ENCODE data around the gene NR0B1. TPM values are rescaled to one million over a fixed set of nuclear protein-coding genes. Genes with fewer than 3 reads are reported as not detected.

The NR0B1 gene, protein sequence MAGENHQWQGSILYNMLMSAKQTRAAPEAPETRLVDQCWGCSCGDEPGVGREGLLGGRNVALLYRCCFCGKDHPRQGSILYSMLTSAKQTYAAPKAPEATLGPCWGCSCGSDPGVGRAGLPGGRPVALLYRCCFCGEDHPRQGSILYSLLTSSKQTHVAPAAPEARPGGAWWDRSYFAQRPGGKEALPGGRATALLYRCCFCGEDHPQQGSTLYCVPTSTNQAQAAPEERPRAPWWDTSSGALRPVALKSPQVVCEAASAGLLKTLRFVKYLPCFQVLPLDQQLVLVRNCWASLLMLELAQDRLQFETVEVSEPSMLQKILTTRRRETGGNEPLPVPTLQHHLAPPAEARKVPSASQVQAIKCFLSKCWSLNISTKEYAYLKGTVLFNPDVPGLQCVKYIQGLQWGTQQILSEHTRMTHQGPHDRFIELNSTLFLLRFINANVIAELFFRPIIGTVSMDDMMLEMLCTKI
- not detected in 2 replicates for total RNA-seq (2014; rRNA removed; shearing (Covaris generic))

GRCh38 chrX:30309139-30309571 is at the start of gene NR0B1:
Gene NR0B1, minus strand, starts transcription at chrX:30309390. Its CDS starts 27 bp downstream, at chrX:30309363.
- DNase-seq (ENCODE audit: low spot score), result no peak

DNA sequence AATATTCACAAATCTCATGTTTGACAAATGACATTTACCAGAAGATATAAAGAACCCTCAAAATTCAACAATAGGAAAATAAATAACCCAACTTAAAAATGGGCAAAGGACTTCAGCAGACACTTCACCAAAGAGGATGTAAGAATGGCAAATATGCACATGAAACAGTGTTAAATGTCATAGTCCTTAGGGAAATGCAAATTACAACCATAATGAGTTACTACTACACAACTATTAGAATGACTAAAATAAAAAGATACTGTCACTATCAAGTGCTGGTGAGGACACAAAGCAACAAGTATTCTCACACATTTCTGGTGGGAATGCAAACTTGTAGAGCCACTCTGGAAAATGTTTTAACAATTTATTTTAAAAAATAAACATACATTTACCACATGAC is 40.8 kb upstream of the NR0B1 start:
- no peak for DNase-seq (ENCODE audit: low spot score)

DNA sequence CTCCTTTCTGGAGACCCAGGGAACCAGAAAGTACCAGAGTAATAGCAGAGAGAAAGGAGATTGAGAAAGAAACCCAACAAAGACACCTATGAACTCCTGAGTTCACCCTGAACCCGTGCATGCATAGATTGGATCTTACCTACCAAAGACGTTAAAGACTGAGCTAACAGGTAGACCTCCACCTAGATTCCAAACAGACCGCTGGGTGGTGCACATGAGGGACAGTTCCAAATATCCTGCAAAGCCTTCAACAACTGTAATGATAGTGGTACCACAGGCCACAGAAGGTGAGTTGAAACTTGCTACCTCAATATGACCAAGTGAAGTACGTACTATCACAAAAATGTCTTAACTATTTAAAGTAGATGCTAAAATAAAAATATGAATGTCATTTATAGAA is 34.0 kb upstream of the NR0B1 start:
- DNase-seq (ENCODE audit: low spot score), result no peak

- DNase-seq (ENCODE audit: low spot score), result no peak
These were observed 31.6 kb upstream of the NR0B1 start for GRCh38 chrX:30340753-30341152.

- no peak for DNase-seq (ENCODE audit: low spot score)
These were observed 18.6 kb upstream of the NR0B1 start for GRCh38 chrX:30327762-30328161.

GRCh38 chrX:30317308-30317707 is 8.1 kb upstream of the NR0B1 start:
- no peak for DNase-seq (ENCODE audit: low spot score)

DNA sequence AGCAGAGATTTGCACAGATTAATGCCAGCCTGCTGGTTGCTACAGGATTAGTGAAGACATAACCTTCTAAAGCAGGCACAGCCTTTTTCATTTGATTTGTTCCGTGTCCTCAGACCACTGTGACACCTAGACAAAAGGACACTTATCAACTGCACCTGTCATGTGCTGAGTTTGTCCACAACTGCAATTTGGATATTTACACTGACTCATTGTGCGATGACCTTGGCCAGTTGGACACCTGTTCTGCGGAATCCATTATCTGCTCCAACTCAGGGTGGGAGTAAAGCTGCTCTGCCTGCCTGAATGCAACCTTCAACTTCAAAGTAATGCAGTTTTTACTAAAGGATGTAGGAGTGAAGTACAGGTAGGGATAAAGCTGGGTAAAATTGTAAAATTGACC is 4.1 kb upstream of the NR0B1 start:
- no peak for DNase-seq (ENCODE audit: low spot score)

- DNase-seq (ENCODE audit: low spot score), result no peak
These were observed 3.7 kb upstream of the NR0B1 start for GRCh38 chrX:30312858-30313257.

DNA sequence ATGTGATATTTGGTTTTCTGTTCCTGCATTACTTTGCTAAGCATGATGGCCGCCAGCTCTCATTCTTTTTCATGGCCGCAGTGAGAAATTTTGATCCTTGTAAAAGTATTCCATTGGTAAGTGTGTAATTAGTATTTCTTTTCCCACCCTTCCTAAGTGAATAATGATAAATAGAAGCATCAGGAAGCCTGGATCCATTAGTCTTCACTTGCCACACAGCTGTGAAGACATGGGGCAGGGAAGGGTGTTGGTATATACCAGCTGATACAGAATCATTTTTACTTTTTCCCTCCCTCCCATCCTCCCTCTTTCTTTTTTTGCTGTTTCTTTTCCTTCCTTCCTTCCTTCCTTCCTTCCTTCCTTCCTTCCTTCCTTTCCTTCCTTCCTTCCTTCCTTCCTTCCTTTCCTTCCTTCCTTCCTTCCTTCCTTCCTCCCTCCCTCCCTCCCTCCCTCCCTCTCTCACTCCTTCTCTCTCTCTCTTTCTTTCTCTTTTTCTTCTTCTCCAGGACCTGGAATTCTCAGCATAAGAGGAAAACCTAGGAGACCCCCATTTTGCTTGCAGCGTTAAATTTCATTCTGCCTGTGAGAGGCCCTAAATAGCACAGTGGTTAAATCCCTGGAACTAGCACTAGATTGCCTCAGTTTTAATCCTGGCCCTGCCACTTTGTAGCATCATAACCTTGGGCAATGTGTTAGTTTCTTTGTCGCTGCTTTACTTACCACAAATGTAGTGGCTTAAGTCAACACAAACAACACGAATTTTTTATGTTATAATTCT is 1.4 kb upstream of the NR0B1 start:
- no peak for DNase-seq (ENCODE audit: low spot score)

GRCh38 chrX:30308263-30309138 is 689 bp downstream of the NR0B1 start:
- no peak for DNase-seq (ENCODE audit: low spot score)

DNA sequence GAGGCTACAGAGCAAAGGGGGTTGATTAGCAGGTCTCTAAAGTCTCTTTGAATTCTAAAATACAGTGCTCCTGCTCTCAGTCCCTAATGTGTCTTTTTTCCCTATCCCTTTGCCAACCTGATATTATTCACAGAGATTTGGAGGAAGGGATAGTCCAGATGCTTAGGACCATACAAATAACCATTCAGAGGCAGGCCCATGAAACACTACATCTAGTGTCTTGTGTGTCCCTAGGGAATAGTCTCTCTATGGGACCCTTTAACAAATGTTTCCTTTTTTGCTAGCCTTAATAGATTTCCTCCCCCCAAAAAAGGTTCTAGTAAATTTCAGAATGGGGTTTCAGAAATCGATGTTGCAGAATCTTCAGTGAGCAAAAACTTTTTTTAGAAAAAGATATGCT is 1.7 kb downstream of the NR0B1 start:
- no peak for DNase-seq (ENCODE audit: low spot score)

DNA sequence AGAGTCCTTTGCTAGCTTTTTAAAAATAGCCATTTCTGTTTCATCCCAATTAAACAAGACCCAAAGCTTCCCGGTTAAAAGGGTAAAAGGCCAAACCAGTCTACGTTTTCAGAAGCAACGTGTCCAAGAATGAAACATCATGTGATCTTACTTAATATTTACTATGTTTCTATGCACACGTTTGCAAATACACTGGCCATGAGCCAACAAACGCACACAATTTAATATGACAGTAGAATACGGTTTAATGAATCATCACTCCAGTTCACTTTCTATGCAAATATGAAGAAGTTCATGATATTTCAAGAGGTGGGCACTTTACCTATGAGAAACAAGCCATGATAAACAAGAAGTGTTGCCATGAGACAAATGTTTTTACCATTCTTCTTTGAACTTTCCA is 4.3 kb downstream of the NR0B1 start:
- DNase-seq (ENCODE audit: low spot score), result no peak

DNA sequence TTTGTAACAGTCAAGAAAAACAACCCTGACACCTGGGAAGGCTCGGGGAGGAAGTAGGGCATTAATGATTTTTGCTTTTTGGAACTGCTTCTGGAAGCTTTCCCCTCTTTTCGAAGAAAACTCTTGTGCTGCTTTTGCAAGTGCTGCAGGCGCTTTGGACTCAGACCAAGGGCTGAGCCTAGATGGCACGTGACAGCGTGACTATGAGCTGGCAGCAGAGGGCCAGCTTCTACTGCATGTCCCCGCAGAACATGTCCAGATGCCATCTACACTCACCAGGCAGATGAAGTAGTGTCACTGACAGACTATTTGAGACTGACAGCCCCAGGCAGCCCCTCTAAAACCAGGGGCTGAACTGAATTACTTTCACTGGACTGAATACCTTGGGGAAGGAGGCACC is 6.2 kb downstream of the NR0B1 start:
- DNase-seq (ENCODE audit: low spot score), result peak; percentile 51

DNA sequence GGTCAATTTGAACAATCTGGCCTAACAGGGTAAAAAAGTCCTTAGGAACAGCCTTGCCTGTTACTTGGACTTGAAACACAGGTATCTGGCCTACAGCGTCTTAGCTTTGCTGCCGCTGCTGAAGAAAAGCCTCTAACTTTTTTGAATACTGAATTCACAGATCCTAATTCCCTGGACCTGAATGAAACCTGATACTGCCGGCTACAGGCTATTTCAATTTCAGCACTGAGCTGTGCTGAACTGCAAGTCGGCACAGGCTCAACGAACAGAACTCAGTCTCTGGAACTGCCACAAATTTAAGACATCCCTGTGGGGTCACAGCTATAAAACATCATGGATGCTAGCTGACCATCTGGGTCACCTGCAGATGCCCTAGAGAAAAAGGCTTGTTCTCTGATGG is 7.2 kb downstream of the NR0B1 start:
- DNase-seq (ENCODE audit: low spot score), result peak; percentile 17

DNA sequence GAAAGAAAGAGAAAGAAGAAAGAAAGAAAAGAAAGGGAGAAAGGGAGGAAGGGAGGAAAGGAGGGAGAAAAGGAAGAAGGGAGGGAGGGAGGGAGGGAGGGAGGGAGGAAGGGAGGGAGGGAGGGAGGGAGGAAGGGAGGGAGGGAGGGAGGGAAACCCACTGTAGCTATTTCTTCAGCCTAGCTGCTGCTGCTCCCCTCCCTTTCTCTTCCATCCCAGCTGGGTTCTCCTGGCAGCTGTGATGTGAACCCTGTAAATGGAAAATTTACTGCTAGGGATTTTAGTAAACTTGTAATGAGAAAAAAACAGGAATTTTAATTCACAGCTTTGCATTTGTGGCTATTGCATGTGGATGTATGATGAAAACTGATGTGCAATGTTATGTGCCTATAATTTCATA is 8.0 kb downstream of the NR0B1 start:
- no peak for DNase-seq (ENCODE audit: low spot score)

- DNase-seq (ENCODE audit: low spot score), result no peak
These were observed 12.6 kb downstream of the NR0B1 start for GRCh38 chrX:30296408-30297254.

- peak; percentile 89 for DNase-seq (ENCODE audit: low spot score)
These were observed 25.6 kb downstream of the NR0B1 start for GRCh38 chrX:30283456-30284200.

- DNase-seq (ENCODE audit: low spot score), result no peak
These were observed 26.7 kb downstream of the NR0B1 start for GRCh38 chrX:30282527-30282926.

DNA sequence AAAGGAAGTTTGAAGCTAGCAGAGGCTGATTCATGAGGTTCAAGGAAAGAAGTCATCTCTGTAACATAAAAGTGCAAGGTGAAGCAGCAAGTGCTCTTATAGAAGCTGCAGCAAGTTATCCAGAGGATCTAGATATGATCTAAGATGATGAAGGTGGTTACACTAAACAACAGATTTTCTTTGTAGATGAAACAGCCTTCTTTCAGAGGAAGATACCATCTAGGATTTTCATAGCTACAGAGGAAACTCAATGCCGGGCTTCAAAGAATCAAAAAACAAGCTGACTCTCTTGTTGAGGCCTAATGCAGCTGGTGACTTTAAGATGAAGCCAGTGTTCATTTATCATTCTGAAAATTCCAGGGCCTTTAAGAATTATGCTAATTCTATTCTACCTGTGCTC is 28.8 kb downstream of the NR0B1 start:
- no peak for DNase-seq (ENCODE audit: low spot score)

- no peak for DNase-seq (ENCODE audit: low spot score)
These were observed 30.8 kb downstream of the NR0B1 start for GRCh38 chrX:30278365-30278764.

Measured in H4 (cell line).